ENCODE results near the gene EMILIN3.

EMILIN3 gene

DNA sequence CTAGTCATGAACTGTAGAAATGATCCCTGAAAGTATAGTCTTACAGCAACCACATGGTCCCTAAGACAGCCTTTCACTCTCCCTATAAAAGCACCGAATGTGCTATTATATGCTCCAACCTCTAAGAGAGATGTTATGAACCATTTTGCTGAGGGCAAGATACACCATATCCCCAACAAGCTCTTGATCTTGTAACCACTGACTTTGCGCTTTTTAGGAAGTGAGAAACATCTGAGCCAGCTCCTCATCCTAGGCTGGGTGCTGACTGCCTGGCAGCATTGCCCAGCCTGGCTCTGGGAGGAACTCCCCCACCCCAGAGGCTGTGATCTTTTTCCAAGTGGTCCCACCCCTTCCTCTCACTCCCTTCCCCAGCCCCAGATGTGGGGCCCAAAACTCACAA lies 3.1 kb upstream of the EMILIN3 start:
- no peak overlapping the region for H3K27ac ChIP-seq
- TF ChIP-seq ZFX (IDR thresholded peaks at IDR 0.05; ENCODE audit: borderline replicate concordance), result no peak
- TF ChIP-seq CTCF (IDR thresholded peaks at IDR 0.05), result no peak

- TF ChIP-seq ZFX (IDR thresholded peaks at IDR 0.05; ENCODE audit: borderline replicate concordance), result no peak
- TF ChIP-seq CTCF (IDR thresholded peaks at IDR 0.05), result no peak
- H3K27ac ChIP-seq, result no peak overlapping the region
These were observed 1.3 kb upstream of the EMILIN3 start for GRCh38 chr20:41367956-41368355.

- no peak for TF ChIP-seq ZFX (IDR thresholded peaks at IDR 0.05; ENCODE audit: borderline replicate concordance)
- TF ChIP-seq CTCF (IDR thresholded peaks at IDR 0.05), result no peak
These were observed 726 bp upstream of the EMILIN3 start for GRCh38 chr20:41367393-41367695.

DNA sequence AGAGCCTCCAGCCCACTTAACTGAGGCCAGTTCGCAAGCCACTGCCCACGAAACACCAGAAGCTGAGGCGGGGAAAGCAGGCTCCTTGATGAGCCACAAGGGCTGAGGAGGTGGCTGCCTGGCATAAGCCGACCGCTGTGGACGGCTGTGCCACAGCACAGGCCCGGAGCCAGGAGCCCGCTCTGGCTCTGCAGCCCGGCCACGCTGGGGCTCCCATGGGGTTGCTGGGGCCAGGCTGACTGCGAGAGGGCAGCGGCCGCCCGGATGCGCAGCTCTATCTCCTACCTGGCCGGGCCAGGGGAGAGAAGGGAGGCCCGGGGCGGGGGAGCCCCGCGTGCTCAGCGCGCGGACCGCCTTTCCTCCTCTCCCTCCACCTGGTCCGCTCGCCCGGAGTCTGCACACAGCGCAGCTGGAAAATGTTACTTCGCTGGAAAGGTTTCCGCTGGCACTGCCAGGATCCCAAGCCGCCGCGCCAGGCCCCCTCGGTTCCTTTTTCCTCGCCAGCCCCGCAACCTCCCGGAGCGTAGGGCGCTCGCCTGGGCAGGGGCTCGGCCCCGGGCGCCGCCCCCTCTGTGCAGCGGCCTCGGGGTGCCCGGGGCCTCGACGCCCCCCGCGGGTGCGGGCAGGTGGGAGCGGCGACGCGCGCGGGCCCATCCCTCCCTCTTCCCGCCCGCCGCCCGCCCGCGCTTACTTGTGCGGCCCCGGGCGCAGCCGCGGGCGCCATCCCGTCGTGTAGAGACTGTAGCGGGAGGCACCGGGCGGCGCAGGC lies 657 bp downstream of the EMILIN3 start:
- TF ChIP-seq CTCF (IDR thresholded peaks at IDR 0.05) (no peak), ZFX (IDR thresholded peaks at IDR 0.05; ENCODE audit: borderline replicate concordance) (no peak)
- H3K27ac ChIP-seq, result no peak overlapping the region

More at GRCh38 chr20:41367393-41367695, 726 bp upstream of the EMILIN3 start:
- H3K27ac ChIP-seq, result no peak overlapping the region

DNA sequence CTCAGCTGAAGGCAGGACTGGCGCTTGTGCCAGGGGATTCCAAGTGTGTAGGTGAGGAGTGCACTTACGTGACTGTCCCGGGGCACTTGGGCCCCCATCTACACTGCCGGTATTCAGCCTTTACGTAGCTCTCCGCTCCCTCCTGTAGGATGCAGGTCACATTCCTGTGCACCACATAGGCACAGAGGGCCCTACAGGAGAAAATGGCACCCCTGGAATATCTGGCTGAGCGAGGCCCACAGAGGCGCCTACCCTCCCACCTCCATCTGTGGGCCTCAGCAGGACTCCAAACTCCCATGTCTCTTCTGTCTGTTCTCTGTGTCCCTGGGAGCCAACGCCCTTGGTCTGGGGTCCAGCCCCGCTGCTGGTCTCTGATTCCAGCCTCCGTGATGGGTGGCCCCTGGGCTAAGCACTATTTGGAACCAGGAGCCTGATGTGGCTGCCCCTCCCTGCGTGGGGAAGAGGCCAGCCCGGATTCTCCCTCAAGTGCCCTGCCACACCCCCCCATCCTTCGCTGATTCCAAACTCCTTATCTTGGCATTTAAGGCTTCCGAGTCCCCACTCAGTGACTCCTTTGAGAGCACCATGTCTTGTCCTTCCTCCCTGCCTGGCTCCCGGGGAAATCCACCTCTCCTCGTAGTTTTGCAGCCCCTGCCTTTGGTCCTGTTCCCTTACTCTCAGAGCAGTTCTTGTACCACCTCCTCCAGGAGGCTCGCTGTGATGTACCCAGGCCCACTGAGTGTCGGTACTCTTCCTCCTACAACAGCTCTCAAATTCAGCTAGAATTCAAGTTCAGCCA lies 1.5 kb downstream of the EMILIN3 start:
- no peak overlapping the region for H3K27ac ChIP-seq
- TF ChIP-seq ZFX (IDR thresholded peaks at IDR 0.05; ENCODE audit: borderline replicate concordance) (no peak), CTCF (IDR thresholded peaks at IDR 0.05) (no peak)

- TF ChIP-seq ZFX (IDR thresholded peaks at IDR 0.05; ENCODE audit: borderline replicate concordance) (no peak), CTCF (IDR thresholded peaks at IDR 0.05) (no peak)
- H3K27ac ChIP-seq, result no peak overlapping the region
These were observed 2.3 kb downstream of the EMILIN3 start for GRCh38 chr20:41364236-41364855.

DNA sequence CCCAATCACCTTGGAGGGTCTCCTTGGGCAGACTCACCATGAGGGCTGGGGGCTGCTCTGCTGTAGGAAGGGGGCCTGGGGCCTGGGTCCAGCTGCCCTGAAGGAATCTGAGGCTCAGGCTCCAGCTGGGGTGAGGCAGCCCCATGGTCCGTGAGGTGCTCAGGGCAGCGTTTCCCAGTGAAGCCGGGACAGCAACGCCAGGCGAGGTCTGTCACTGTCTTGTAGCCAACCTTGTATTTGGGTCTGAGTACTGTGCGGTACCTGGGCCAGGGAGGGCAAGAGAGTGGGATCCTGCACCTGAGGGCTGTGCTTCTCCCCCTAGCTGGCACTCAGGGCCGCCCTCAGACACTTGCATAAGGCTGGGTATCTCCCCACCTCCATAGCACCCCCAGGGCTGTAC lies 3.0 kb downstream of the EMILIN3 start:
- TF ChIP-seq ZFX (IDR thresholded peaks at IDR 0.05; ENCODE audit: borderline replicate concordance) (no peak), CTCF (IDR thresholded peaks at IDR 0.05) (no peak)

More for the DNA sequence above, 3.0 kb downstream of the EMILIN3 start:
- H3K27ac ChIP-seq, result no peak overlapping the region
